Measurements from ENCODE around the gene PPM1E. TPM values are rescaled to one million over a fixed set of nuclear protein-coding genes. Genes with fewer than 3 reads are reported as not detected.

PPM1E gene
- total and polyA plus RNA-seq, 7 donors = 0.01 to 0.24 (median 0.10) TPM; not detected in 3

DNA sequence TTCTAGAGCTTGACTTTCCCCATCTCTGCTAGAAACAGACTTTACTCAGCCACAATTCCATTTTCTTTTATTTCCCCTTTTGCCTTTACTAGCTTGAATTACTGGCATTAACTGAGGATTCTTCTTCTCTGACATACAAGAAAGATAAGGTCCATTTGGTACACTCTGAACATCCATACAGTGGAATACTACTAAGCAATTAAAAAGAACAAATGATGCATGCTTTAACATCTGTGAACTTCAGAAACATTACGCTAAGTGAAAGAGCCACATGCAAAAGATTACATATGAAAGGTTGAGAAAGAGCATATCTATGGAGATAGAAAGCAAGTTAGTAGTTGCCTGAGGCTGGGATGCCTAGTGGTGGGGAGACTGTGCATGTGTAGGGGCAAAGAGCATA is 130.9 kb downstream of the PPM1E start:
- intact Hi-C loops (cut with DNase I) = no loop called here
- Histone ChIP-seq H3K36me3 (ENCODE audit: insufficient read depth in 1 of 2, low read depth in 1 of 2) (no peaks in the 10 kb centered on the region), H3K4me1 (no peaks in the 10 kb centered on the region), H3K9me3 (peaks cover 8% of the 10 kb centered on the region), H3K27ac (no peak overlapping the region), H3K4me3 (no peak overlapping the region), H3K27me3 (ENCODE audit: insufficient read depth in 3 of 3, low read length in 2 of 3) (no peaks in the 10 kb centered on the region)
- TF ChIP-seq, protein P1, sequence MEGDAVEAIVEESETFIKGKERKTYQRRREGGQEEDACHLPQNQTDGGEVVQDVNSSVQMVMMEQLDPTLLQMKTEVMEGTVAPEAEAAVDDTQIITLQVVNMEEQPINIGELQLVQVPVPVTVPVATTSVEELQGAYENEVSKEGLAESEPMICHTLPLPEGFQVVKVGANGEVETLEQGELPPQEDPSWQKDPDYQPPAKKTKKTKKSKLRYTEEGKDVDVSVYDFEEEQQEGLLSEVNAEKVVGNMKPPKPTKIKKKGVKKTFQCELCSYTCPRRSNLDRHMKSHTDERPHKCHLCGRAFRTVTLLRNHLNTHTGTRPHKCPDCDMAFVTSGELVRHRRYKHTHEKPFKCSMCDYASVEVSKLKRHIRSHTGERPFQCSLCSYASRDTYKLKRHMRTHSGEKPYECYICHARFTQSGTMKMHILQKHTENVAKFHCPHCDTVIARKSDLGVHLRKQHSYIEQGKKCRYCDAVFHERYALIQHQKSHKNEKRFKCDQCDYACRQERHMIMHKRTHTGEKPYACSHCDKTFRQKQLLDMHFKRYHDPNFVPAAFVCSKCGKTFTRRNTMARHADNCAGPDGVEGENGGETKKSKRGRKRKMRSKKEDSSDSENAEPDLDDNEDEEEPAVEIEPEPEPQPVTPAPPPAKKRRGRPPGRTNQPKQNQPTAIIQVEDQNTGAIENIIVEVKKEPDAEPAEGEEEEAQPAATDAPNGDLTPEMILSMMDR (IDR thresholded peaks at IDR 0.05) = no peak
- DNase-seq (no peak), ATAC-seq (no peak)
- 77 to 88% (median 82%) methylated on average over 1 of the region's 1 CpG for WGBS, 3 donors

DNA sequence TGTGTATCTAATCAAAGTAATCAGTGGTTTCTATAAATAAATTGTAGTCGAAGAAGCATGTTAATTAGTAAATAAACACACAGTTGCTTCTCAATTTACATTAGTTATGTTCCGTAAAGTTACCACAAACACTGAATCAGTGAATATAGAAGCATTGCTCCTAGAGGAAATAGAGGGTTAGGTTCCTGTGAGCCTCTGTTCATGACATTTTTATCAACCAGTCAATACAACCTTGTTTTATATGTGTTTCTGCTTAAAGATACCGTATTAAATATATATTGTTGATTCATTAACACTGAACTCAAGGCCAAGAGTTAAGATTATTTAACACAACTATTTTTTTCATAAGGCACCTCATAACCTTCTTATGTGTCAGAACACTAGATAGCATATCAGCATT is 134.3 kb downstream of the PPM1E start:
- intact Hi-C loops (cut with DNase I) = no loop called here

DNA sequence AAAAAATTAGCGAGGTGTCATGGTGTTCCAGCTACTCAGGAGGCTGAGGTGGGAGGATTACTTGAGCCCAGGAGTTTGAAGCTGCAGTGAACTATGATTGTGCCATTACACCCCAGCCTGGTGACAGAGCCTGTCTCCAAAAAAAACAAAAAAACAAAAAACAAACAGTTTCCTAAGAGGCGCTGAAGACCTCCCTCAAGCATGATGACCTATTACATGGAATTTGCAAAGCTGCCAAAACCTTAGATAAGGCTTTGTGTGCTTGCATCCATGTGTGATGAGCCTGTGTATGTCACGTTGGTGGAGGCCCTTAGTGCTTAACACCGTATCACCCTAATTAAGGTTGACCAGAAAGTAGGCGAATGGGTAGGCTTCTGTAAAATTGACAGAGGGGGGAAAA is 143.5 kb downstream of the PPM1E start:
- Histone ChIP-seq H3K4me1 (no peaks in the 10 kb centered on the region), H3K4me3 (no peak overlapping the region), H3K9me3 (no peaks in the 10 kb centered on the region), H3K27me3 (ENCODE audit: insufficient read depth in 3 of 3, low read length in 2 of 3) (no peaks in the 10 kb centered on the region), H3K36me3 (ENCODE audit: insufficient read depth in 1 of 2, low read depth in 1 of 2) (no peaks in the 10 kb centered on the region), H3K27ac (no peak overlapping the region)
- TF ChIP-seq, protein P1 (IDR thresholded peaks at IDR 0.05) = no peak
- no peak for ATAC-seq
- 80 to 86% (median 82%) methylated on average over 5 of the region's 5 CpGs for WGBS, 3 donors
- intact Hi-C loops (cut with DNase I) = no loop called here
- no peak for DNase-seq

More for the DNA sequence above, 134.3 kb downstream of the PPM1E start:
- ATAC-seq (no peak), DNase-seq (no peak)
- H3K4me3 ChIP-seq = no peak overlapping the region
- no peaks in the 10 kb centered on the region for H3K4me1 ChIP-seq
- 87 to 90% (median 90%) methylated on average over 3 of the region's 3 CpGs for WGBS, 3 donors
- peaks cover 8% of the 10 kb centered on the region for H3K9me3 ChIP-seq
- no peaks in the 10 kb centered on the region for H3K36me3 ChIP-seq (ENCODE audit: insufficient read depth in 1 of 2, low read depth in 1 of 2)
- TF ChIP-seq, protein P1 (IDR thresholded peaks at IDR 0.05) = no peak
- H3K27ac ChIP-seq = no peak overlapping the region
- no peaks in the 10 kb centered on the region for H3K27me3 ChIP-seq (ENCODE audit: insufficient read depth in 3 of 3, low read length in 2 of 3)

DNA sequence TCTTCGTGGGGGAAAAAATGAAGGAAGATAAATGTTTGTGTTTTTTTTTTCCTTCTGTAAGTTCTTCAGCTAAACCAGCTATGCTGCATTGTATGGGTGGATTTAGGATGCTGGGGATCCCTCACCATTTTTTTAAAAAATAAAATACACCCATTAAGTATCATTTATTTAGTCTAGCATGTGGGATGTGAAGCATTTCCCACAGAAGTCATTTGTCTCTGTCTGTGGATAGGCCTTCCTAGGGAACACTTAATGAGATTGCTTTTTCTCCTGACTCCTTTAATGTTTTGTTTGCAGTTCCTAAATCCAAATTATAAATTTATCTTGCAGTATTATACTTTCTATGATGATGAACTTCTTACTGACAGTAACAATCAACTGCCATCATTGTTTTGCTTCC is 146.7 kb downstream of the PPM1E start:
- Histone ChIP-seq H3K36me3 (ENCODE audit: insufficient read depth in 1 of 2, low read depth in 1 of 2) (no peaks in the 10 kb centered on the region), H3K9me3 (no peaks in the 10 kb centered on the region), H3K27ac (no peak overlapping the region), H3K27me3 (ENCODE audit: insufficient read depth in 3 of 3, low read length in 2 of 3) (no peaks in the 10 kb centered on the region), H3K4me1 (no peaks in the 10 kb centered on the region), H3K4me3 (no peak overlapping the region)
- TF ChIP-seq, protein P1 (IDR thresholded peaks at IDR 0.05) = no peak
- DNase-seq = no peak
- no peak for ATAC-seq
- WGBS, 3 donors = 78 to 94% (median 80%) methylated on average over 1 of the region's 1 CpG
- intact Hi-C loops (cut with DNase I) = no loop called here

DNA sequence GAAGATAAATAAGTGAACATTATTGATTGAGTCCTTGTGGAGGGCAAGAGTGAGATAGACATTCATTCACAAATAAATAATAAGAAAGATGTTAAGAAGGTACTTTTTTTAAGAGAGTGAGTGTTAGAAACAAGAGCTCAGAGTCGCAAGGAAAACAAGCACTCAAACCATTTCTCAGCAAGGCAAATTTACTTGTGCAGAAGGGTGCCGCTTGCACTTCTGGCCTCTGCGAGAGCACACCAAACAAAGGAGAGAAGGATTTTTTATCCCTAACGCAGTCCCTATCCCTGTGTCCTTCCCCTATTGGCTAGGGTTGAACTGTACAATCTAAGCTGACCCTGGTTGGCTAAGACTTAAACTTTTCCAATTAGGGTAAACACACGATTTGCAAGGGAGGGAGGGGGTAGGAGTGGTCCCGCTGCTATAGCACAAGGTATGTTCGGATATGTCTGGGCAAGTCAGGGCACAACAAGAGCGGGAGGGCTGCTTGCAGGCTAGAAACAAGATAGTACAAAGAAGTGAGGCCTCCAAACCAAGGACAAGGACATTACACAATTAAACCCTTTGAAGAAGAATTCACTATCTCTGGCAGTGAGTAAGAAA is 156.2 kb downstream of the PPM1E start:
- no peaks in the 10 kb centered on the region for H3K4me1 ChIP-seq
- intact Hi-C loops (cut with DNase I) = no loop called here

More for the DNA sequence above, 156.2 kb downstream of the PPM1E start:
- H3K27ac ChIP-seq = no peak overlapping the region
- TF ChIP-seq, protein P1 (IDR thresholded peaks at IDR 0.05) = no peak
- H3K27me3 ChIP-seq (ENCODE audit: insufficient read depth in 3 of 3, low read length in 2 of 3) = no peaks in the 10 kb centered on the region
- no peaks in the 10 kb centered on the region for H3K9me3 ChIP-seq
- 89 to 93% (median 90%) methylated on average over 8 of the region's 8 CpGs for WGBS, 3 donors
- no peaks in the 10 kb centered on the region for H3K36me3 ChIP-seq (ENCODE audit: insufficient read depth in 1 of 2, low read depth in 1 of 2)
- H3K4me3 ChIP-seq = no peak overlapping the region
- DNase-seq (no peak), ATAC-seq (no peak)

Measured in psoas muscle (tissue), 8 donors.